SK-N-SH (cell line): ENCODE results near the gene PPID.

ENCODE experiments used
- GABPA ChIP-seq: IDR thresholded peaks from 2 replicates; pipeline ENCODE4 v1.4.0; 2012; ENCODE audit warnings: low read depth, mild to moderate bottlenecking
- POLR2AphosphoS5 ChIP-seq: IDR thresholded peaks from 2 replicates; pipeline ENCODE4 v1.6.1; 2012; ENCODE audit warnings: low read depth, low read length
- TAF1 ChIP-seq: IDR thresholded peaks from 2 replicates; pipeline ENCODE4 v1.6.1; 2012; ENCODE audit warnings: low read depth, mild to moderate bottlenecking, low read length, moderate library complexity, borderline replicate concordance
- USF1 ChIP-seq: IDR thresholded peaks from 2 replicates; pipeline ENCODE4 v1.4.0; 2012; ENCODE audit warnings: low read depth, borderline replicate concordance
- USF2 ChIP-seq: fragments of 150-350 bp; IDR thresholded peaks from 2 replicates; pipeline ENCODE4 v1.6.1; 2017; ENCODE audit warnings: antibody characterized with exemption, low read length, low read depth, borderline replicate concordance
- TF ChIP-seq, protein P1 (sequence below): fragments of 200-600 bp; sonication (generic); IDR thresholded peaks from 2 replicates; pipeline ENCODE4 v1.6.1; 2017; ENCODE audit warnings: antibody characterized with exemption, mild to moderate bottlenecking, moderate library complexity

- TF ChIP-seq, protein P1, sequence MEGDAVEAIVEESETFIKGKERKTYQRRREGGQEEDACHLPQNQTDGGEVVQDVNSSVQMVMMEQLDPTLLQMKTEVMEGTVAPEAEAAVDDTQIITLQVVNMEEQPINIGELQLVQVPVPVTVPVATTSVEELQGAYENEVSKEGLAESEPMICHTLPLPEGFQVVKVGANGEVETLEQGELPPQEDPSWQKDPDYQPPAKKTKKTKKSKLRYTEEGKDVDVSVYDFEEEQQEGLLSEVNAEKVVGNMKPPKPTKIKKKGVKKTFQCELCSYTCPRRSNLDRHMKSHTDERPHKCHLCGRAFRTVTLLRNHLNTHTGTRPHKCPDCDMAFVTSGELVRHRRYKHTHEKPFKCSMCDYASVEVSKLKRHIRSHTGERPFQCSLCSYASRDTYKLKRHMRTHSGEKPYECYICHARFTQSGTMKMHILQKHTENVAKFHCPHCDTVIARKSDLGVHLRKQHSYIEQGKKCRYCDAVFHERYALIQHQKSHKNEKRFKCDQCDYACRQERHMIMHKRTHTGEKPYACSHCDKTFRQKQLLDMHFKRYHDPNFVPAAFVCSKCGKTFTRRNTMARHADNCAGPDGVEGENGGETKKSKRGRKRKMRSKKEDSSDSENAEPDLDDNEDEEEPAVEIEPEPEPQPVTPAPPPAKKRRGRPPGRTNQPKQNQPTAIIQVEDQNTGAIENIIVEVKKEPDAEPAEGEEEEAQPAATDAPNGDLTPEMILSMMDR, result no peak
- TF ChIP-seq USF2 (no peak), TAF1 (no peak), USF1 (no peak), POLR2AphosphoS5 (no peak), GABPA (no peak)
Measured at GRCh38 chr4:158767451-158767850, 44.3 kb upstream of the PPID start.
